MCF 10A (cell line): ENCODE data around the gene IMMP2L. TPM values are rescaled to one million over a fixed set of nuclear protein-coding genes. Genes with fewer than 3 reads are reported as not detected.
A peak's percentile ranks its signal among the peaks of the same experiment; 100 is the strongest.
"Not testable (repeated sequence)": the region's sequence is repeated elsewhere in the genome, so short reads cannot be mapped to it uniquely, and the experiment has no call there.

Experiments
- BruUV-seq: library from RNA; stranded (reverse); fragments of 400-500 nt; replicated peaks from 2 replicates; lab custom pipeline; 2021; lab: Mats Ljungman, UMichigan
- CTCF ChIA-PET: fragments of 300-600 bp; sonication (Branson Sonifier 250); formaldehyde crosslinking; extraction: SDS; loops from one replicate; lab custom pipeline; 2021; ENCODE audit warnings: antibody characterized with exemption, inconsistent platforms; lab: Yijun Ruan, JAX
- POLR2A ChIA-PET: fragments of 300-600, 350-650 bp; sonication (Branson Sonifier 250); formaldehyde crosslinking; extraction: SDS; loops from one replicate; lab custom pipeline; 2020; ENCODE audit warnings: antibody characterized with exemption, inconsistent platforms; lab: Yijun Ruan, JAX
- DNase-seq: peaks from one replicate; pipeline ENCODE4 v3.0.0-alpha.2; 2018; ENCODE audit not compliant: unreplicated experiment
- H3K27ac Mint-ChIP-seq: one replicate; pipeline ENCODE4 v1.8.0; 2022; ENCODE audit warnings: mild to moderate bottlenecking, low read depth, mixed read lengths; ENCODE audit not compliant: unreplicated experiment
- H3K27me3 Mint-ChIP-seq: one replicate; pipeline ENCODE4 v1.8.0; 2022; ENCODE audit warnings: mixed read lengths; ENCODE audit not compliant: insufficient read depth, unreplicated experiment
- H3K36me3 Mint-ChIP-seq: one replicate; pipeline ENCODE4 v1.8.0; 2022; ENCODE audit warnings: mild to moderate bottlenecking, moderate library complexity, mixed read lengths; ENCODE audit not compliant: insufficient read depth, unreplicated experiment
- H3K4me1 Mint-ChIP-seq: one replicate; pipeline ENCODE4 v1.8.0; 2022; ENCODE audit warnings: mixed read lengths; ENCODE audit not compliant: insufficient read depth, unreplicated experiment
- H3K4me3 Mint-ChIP-seq: one replicate; pipeline ENCODE4 v1.8.0; 2022; ENCODE audit warnings: mild to moderate bottlenecking, moderate library complexity, mixed read lengths; ENCODE audit not compliant: unreplicated experiment
- H3K9me3 Mint-ChIP-seq: one replicate; pipeline ENCODE4 v1.8.0; 2022; ENCODE audit warnings: mixed read lengths; ENCODE audit not compliant: unreplicated experiment
- CTCF ChIP-seq: fragments of 200-600 bp; IDR thresholded peaks from one replicate; pipeline ENCODE4 v1.8.0; 2022; ENCODE audit warnings: antibody characterized with exemption, mild to moderate bottlenecking; ENCODE audit not compliant: unreplicated experiment
- intact Hi-C: fragments of 100-400 bp; cut with micrococcal nuclease; formaldehyde crosslinking; loops from 2 replicates; pipeline ENCODE4 v1.14.1; 2022
- total RNA-seq: library from RNA; stranded (reverse); gene quantifications from 2 replicates; pipeline ENCODE4 v1.2.3, GENCODE V29; 2022

IMMP2L gene
- total RNA-seq, 1 experiment from 2014 or later: 23.7 TPM

- Mint-ChIP-seq H3K27me3 (no peaks in the 10 kb centered on the region), H3K27ac (no peak overlapping the region), H3K36me3 (peaks cover 7% of the 10 kb centered on the region), H3K9me3 (no peaks in the 10 kb centered on the region), H3K4me3 (no peak overlapping the region), H3K4me1 (peaks cover 28% of the 10 kb centered on the region)
- ChIA-PET CTCF (interaction anchor here (0.6 kb wide), 2 partner anchors 67 to 241 kb away, joined by 3 to 4 read pairs; no protein-coding TSS in a partner anchor), POLR2A (interaction anchor here (0.6 kb wide), 1 partner anchor 66 kb away, joined by 3 read pairs; no protein-coding TSS in a partner anchor)
- intact Hi-C loops: loop anchor here (5.0 kb wide), 1 partner anchor 62 kb away; no protein-coding TSS in a partner anchor
- DNase-seq: no peak
- no peak for TF ChIP-seq CTCF
- BruUV-seq: no TSS peak
Measured at GRCh38 chr7:111074748-111075146, 487.5 kb downstream of the IMMP2L start.

- Mint-ChIP-seq H3K27ac (no peak overlapping the region), H3K4me3 (no peak overlapping the region), H3K36me3 (peaks cover 7% of the 10 kb centered on the region), H3K27me3 (no peaks in the 10 kb centered on the region), H3K4me1 (peaks cover 28% of the 10 kb centered on the region), H3K9me3 (no peaks in the 10 kb centered on the region)
- ChIA-PET POLR2A (interaction anchor here (0.6 kb wide), 1 partner anchor 67 kb away, joined by 3 read pairs; no protein-coding TSS in a partner anchor), CTCF (interaction anchor here (0.6 kb wide), 2 partner anchors 56 to 67 kb away, joined by 3 to 4 read pairs; no protein-coding TSS in a partner anchor)
- intact Hi-C loops: loop anchor here (5.0 kb wide), 1 partner anchor 62 kb away; no protein-coding TSS in a partner anchor
- BruUV-seq: no TSS peak
- DNase-seq: no peak
- no peak for TF ChIP-seq CTCF
Measured at GRCh38 chr7:111074071-111074747, 488.1 kb downstream of the IMMP2L start.

DNA sequence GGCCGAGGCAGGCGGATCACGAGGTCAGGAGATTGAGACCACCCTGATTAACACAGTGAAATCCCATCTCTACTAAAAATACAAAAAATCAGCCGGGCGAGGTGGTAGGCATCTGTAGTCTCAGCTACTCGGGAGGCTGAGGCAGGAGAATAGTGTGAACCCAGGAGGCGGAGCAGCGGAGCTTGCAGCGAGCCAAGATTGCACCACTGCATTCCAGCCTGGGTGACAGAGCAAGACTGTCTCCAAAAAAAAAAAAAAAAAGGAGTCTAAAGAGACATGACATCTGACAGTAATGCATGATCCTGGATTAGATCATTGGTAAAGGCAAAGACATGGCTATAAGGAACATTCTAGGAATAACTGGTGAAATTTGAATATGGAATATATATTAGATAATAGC, 489.6 kb downstream of the IMMP2L start:
- H3K27ac Mint-ChIP-seq, BruUV-seq, H3K27me3 Mint-ChIP-seq, H3K36me3 Mint-ChIP-seq, H3K4me3 Mint-ChIP-seq, H3K9me3 Mint-ChIP-seq, POLR2A ChIA-PET: not testable (repeated sequence)
- CTCF ChIA-PET: interaction anchor here (0.6 kb wide), 4 partner anchors 90 to 999 kb away, joined by 3 to 4 read pairs (median 3); no protein-coding TSS in a partner anchor
- intact Hi-C loops: loop anchor here (5.0 kb wide), 1 partner anchor 60 kb away; no protein-coding TSS in a partner anchor
- peaks cover 28% of the 10 kb centered on the region for H3K4me1 Mint-ChIP-seq
- DNase-seq: peak; percentile 49

- no peaks in the 10 kb centered on the region for H3K9me3 Mint-ChIP-seq
- no peak for DNase-seq
- H3K27ac Mint-ChIP-seq: no peak overlapping the region
- BruUV-seq: no TSS peak
- H3K36me3 Mint-ChIP-seq: peaks cover 7% of the 10 kb centered on the region
- no peak for TF ChIP-seq CTCF
- H3K27me3 Mint-ChIP-seq: no peaks in the 10 kb centered on the region
- ChIA-PET CTCF (no interaction called here), POLR2A (no interaction called here)
- H3K4me1 Mint-ChIP-seq: peaks cover 28% of the 10 kb centered on the region
- intact Hi-C loops: loop anchor here (5.0 kb wide), 1 partner anchor 59 kb away; no protein-coding TSS in a partner anchor
- no peak overlapping the region for H3K4me3 Mint-ChIP-seq
Measured at GRCh38 chr7:111071556-111071955, 490.7 kb downstream of the IMMP2L start.
